HG03045 (cell line): ENCODE results near the gene AANAT.

Source experiments
- ATAC-seq: cut with Tn5 transposase; IDR thresholded peaks from one replicate; pipeline ENCODE4 v1.9.1; 2021; ENCODE audit warnings: mild to moderate bottlenecking, moderate library complexity; ENCODE audit not compliant: unreplicated experiment

Gene AANAT

GRCh38 chr17:76485569-76485968, 18.2 kb downstream of the AANAT start:
- ATAC-seq: no peak

- no peak for ATAC-seq
These were observed 20.2 kb downstream of the AANAT start for GRCh38 chr17:76487451-76488192.

GRCh38 chr17:76490112-76490710, 22.8 kb downstream of the AANAT start:
- ATAC-seq: no peak

- peak; percentile 1 for ATAC-seq
These were observed 24.1 kb downstream of the AANAT start for GRCh38 chr17:76491271-76492122.

GRCh38 chr17:76492123-76492988, 25.0 kb downstream of the AANAT start:
- ATAC-seq: peak; percentile 43

GRCh38 chr17:76492989-76493501, 25.6 kb downstream of the AANAT start:
- ATAC-seq: peak; percentile 29

- peak; percentile 11 for ATAC-seq
These were observed 26.2 kb downstream of the AANAT start for GRCh38 chr17:76493505-76494167.

GRCh38 chr17:76495663-76496400, 28.4 kb downstream of the AANAT start:
- no peak for ATAC-seq

- no peak for ATAC-seq
These were observed 29.1 kb downstream of the AANAT start for GRCh38 chr17:76496464-76496863.

- no peak for ATAC-seq
These were observed 30.2 kb downstream of the AANAT start for GRCh38 chr17:76497699-76497978.

GRCh38 chr17:76497979-76498875, 30.8 kb downstream of the AANAT start:
- no peak for ATAC-seq

- ATAC-seq: no peak
These were observed 31.5 kb downstream of the AANAT start for GRCh38 chr17:76498876-76499251.

- ATAC-seq: no peak
These were observed 31.9 kb downstream of the AANAT start for GRCh38 chr17:76499267-76499667.

- ATAC-seq: no peak
These were observed 32.8 kb downstream of the AANAT start for GRCh38 chr17:76500074-76500746.

GRCh38 chr17:76500747-76501017, 33.3 kb downstream of the AANAT start:
- ATAC-seq: no peak

- ATAC-seq: peak; percentile 71
These were observed 33.8 kb downstream of the AANAT start, which contains the start of gene RHBDF2 for GRCh38 chr17:76501018-76501826. TSS of gene RHBDF2 (minus strand) at chr17:76501423. CDS start at chr17:76481524, 19,899 bp downstream.

- ATAC-seq: no peak
These were observed 34.5 kb downstream of the AANAT start for GRCh38 chr17:76501827-76502307.
